NB4 (cell line): ENCODE results near the gene PRKD2.
A peak's percentile ranks its signal among the peaks of the same experiment; 100 is the strongest.

Source experiments
- POLR2A ChIP-seq: IDR thresholded peaks from 2 replicates; pipeline ENCODE4 v1.6.1; 2011; ENCODE audit warnings: mild to moderate bottlenecking; ENCODE audit not compliant: insufficient read length; ENCODE audit errors: extremely low read depth
- TF ChIP-seq, protein P1 (sequence below): IDR thresholded peaks from one replicate; pipeline ENCODE4 v1.5.1; 2012; ENCODE audit warnings: low read depth, low read length

DNA sequence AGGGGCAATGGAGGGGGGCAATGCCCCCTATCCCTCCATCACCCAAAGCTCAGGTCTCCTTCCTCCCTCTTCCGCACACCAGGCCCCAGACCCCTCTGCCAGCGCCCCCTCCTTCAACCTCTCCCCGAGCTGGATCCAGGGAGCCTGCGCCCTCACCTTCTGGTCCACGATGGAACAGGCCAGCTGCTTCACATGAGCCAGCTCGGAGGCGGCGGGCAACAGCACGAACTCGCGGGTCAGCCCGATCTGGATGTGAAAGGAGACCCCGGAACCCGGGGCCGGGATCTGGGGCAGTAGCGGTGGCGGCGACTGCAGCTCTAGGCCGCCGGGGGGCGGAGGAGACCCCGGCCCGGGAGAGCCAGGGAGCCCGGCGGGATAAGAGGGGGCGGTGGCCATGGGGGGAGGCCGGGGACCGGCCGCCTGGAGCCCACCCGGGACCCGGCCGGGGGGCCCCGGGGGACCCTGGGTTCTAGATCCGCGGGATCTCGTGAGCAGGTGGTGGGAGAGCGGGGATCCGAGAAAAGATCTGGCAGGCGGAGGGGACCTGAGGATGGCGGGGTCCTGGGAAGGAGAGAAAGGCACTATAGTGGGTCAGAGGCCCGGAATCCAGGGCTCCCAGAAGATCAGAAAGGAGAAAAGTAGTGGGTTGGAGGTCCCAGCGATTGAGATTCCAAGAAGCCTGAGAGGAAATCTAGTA lies 791 bp downstream of the PRKD2 start:
- TF ChIP-seq, protein P1, sequence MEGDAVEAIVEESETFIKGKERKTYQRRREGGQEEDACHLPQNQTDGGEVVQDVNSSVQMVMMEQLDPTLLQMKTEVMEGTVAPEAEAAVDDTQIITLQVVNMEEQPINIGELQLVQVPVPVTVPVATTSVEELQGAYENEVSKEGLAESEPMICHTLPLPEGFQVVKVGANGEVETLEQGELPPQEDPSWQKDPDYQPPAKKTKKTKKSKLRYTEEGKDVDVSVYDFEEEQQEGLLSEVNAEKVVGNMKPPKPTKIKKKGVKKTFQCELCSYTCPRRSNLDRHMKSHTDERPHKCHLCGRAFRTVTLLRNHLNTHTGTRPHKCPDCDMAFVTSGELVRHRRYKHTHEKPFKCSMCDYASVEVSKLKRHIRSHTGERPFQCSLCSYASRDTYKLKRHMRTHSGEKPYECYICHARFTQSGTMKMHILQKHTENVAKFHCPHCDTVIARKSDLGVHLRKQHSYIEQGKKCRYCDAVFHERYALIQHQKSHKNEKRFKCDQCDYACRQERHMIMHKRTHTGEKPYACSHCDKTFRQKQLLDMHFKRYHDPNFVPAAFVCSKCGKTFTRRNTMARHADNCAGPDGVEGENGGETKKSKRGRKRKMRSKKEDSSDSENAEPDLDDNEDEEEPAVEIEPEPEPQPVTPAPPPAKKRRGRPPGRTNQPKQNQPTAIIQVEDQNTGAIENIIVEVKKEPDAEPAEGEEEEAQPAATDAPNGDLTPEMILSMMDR, result peak; percentile 45
- no peak for TF ChIP-seq POLR2A
